ENCODE data around the gene BEGAIN.

DNA sequence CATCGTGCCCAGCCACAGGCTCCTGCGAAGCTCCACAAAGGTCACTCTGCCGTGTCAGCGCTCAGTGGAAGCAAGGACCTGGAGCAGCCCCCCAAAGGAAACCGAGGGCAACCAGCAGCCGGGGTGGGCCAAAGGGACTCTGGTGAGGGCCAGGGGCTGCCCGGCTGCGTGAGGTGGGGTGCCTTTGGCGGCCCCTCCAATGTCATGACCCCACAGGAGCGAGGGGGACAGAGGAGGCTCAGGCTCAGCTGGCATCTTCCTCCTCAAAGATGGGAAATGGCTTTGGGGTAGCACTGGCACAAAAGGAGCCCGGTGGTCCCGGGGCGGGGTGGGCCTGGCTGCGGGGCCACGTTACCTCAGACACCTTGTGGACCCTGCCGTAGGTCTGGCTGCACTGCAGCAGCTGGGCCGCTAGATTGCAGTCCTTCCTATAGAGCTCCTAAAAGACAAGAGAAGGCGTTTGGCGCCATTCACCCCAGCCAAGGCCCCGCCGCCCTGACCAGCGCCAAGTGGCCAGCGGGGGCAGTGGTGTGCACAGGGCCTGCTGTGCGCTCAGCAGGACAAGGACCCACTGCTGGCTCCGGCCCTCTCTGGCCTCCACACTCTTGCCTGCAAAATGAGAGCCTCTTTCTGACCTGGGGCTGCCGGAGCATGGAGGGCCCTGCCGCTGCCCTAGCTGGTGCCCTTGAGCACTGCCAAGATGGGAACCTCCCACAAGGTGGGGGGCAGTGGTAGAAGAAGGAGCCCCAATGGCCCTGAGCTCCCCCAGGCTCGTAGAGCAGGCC, 46.9 kb downstream of the BEGAIN start:
- TF ChIP-seq, protein P1, sequence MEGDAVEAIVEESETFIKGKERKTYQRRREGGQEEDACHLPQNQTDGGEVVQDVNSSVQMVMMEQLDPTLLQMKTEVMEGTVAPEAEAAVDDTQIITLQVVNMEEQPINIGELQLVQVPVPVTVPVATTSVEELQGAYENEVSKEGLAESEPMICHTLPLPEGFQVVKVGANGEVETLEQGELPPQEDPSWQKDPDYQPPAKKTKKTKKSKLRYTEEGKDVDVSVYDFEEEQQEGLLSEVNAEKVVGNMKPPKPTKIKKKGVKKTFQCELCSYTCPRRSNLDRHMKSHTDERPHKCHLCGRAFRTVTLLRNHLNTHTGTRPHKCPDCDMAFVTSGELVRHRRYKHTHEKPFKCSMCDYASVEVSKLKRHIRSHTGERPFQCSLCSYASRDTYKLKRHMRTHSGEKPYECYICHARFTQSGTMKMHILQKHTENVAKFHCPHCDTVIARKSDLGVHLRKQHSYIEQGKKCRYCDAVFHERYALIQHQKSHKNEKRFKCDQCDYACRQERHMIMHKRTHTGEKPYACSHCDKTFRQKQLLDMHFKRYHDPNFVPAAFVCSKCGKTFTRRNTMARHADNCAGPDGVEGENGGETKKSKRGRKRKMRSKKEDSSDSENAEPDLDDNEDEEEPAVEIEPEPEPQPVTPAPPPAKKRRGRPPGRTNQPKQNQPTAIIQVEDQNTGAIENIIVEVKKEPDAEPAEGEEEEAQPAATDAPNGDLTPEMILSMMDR (IDR thresholded peaks at IDR 0.05; ENCODE audit: borderline replicate concordance, extremely low read depth, low read length, poor library complexity, severe bottlenecking), result peak; percentile 39
- no peak for TF ChIP-seq EZH2 (IDR thresholded peaks at IDR 0.05; ENCODE audit: borderline replicate concordance, low read depth, low read length, severe bottlenecking)

Data from DND-41 (cell line).